CD4-positive, alpha-beta T cell treated with Interleukin-2 at 100 ng/mL for 4 hours (primary cell): Measurements from ENCODE around the gene TMED4.

Experiments used
- DNase-seq: peaks from one replicate; pipeline ENCODE4 v3.0.0-alpha.2; 2020; ENCODE audit warnings: low spot score

TMED4 gene

DNA sequence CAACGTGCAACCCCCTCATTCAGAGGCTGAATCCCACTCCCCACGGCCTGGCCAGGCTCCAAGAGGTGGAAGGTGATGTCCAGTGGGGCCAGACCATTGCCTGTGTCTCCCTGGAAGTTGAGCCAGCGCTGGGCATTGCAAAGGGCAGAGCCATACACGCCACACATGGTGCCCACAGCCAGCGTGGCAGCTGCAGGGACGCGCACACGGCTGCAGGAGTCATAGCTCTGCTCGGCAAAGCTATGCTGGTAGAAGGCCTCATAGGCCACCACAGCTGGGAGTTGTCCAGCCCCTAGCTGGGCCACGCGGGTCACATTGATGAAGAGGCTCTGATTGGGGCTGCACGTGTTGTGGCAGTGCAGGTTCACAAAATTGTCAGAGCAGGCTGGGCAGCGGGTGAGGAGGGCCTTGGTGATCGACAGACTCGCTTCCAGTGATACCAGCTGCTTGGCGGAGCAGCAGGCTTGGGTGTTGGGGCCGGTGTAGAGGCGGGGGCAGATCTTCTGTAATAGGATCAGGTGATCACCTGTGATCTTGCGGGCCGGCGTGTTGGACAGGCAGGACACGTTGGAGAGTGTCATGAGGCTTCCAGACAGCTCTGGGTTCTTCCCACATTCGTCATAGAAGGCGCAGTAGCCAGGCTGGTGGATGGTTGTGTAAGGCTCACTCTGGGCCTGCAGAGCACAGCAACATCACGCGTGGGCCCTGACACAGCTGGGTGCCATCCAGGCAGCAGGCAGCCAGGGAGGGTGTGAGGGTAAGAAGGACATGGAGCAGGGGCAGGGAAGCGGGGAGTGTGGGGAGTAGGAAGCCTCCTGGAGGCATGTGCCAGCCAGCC, 42.1 kb downstream of the TMED4 start:
- DNase-seq = no peak

DNA sequence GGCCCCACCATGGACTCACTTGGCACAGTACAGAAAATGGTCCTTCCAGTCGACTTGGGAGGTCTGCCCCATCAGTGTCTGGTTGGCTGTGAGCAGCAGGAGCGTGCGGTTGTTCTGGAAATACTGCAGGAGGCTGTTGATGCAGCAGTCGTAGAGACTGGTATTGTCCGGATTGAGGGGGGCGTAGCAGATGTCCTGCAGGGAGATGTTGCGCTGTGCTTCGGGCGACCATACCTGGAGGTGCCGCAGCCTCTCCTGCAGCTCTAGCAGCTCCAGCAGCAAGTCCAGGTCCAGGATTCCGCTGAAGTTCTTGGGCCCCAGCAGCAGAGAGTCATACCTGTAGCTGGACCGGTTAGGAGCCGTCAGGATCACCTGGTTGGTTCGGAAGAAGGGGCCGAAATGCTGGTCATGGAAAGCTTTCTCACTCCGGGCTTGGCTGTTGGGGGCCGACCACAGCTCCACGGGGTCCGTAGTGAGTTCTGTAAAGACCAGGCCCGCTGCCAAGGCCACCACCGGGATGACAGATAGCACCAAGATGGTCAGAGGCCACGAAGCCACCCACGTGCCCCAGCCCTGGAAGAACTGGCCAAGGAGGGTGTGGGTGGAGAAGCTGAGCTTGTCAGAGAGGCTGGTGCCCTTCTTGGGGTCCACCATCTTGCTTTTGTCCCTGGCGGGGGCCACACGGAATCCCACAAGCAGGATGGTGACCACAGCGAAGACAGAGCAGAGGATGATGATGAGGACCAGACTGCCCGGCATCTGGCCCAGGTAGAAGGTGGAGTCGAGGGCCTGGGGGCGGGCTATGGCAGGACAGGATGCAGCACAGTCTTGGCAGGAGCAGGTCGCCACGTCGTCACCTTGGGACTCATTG, 43.0 kb downstream of the TMED4 start:
- DNase-seq = no peak

DNA sequence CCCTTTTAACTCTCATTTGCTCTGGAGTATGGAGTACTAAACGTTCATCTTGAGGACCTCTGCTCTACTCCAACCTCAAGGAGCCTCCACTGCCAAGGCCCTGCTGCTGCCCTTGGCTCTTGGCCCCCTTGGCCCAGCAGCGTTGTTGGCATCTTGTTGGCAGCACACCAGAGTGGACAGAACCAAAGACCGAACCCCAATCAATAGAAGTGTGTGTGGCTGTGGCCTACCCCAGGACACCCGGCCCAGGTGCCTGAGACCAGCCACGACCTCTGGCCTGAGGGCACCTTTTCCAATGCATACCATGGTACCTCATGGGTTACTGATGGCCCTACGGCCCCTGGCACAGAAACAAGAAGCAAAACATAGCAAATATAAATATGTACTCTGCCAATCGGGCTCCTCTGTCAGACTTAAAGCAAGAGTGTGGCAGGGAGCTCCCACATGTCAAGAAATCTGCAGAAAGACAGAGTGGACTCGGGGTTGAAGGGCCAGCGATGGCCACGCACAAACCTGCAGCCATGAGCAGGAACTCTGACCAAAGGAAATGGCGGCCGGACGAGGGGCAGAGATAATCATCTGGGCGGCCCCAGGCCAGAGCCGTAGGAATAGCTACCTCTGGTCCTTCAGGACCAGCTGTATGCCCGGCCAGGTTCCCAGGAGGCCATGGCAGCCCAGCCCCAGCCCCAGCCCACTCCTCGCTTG, 43.8 kb downstream of the TMED4 start:
- no peak for DNase-seq

DNA sequence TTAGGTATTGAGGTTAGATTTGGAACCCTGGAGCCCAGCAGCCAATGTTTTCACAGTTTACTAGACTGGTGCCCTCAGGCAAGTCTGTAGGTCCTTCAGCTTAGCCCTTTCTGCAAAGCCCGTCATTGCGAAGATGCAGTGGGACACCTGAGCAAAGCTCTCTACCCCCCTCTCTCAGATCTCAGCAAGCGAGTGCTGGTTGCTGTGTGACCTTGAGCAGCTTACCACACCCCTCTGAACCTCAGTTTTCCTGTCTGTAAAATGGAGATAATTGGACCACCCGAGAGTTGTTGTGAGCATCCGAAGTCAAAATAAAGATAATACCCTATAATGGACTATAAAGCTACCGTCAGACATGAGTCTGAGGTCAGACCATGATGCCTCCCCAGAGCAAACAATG, 44.6 kb downstream of the TMED4 start:
- no peak for DNase-seq

DNA sequence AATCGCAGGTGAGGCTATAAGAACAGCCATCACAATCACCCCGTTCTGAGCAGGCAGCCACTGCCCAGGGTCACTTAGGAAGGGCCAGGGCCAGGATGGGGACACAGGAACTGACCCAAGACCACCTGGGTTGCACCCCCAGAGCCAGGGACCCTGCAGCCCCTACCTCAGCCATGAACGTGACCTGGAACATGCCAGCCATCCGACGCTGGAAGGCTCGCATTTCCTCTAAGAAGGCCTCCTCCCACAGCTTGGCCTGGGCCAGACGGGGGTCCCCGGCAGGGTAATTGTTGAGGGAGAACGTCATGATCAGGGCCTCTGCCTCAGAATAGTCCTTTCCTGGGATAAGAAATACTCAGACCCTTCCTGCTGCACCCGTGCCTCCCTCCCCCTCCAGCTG, 45.9 kb downstream of the TMED4 start:
- no peak for DNase-seq

DNA sequence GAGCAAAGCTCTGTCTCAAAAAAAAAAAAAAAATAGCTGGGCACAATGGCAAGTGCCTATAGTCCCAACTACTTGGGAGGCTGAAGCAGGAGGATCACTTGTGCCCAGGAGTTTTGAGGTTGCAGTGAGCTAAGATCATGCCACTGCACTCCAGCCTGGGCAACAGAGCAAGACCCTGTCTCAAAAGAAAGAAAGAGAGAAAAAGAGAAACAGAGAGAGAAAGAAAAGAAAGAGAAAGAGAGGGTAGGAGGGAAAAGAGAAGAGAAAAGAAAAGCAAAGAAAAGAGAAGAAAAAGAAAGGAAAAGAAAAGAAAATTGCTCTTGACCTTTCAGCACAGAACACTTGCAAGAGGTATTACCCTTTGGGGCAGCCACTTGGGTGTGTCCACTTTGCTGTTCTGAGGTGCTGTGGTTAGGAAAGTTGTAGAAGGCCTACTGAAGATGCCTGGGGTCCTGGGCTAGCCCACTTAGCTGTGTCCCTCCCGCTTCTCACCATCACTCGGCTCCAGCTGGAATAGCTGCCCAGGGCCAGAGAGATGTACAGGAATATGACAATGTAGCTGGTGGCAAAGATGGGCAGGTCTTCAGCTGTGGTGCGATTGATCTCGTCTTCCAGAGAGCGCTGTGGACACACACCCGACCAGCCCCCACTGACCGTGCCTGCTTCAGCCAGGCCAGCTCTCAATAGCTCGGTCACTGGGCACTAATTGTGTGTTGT, 46.5 kb downstream of the TMED4 start:
- no peak for DNase-seq

DNA sequence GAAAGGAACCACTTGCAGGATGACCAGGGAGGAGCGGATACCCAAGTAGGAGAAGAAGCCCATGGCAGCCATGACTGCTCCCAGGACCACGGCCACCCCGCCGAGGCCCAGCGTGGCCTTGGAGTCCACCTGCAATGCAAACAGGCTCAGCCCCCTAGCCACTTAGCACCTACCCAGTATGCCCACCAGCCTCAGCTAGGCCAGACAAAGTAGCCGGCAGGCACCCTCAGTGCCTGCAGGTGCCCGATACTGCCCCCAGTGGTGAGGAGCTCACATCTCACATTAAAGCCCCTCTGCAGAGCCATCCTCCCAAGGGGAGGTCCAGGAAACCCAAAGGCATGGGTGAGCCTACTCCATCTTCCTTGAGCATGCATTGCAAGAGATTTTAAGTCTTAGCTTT, 47.5 kb downstream of the TMED4 start:
- DNase-seq = peak; percentile 43

DNA sequence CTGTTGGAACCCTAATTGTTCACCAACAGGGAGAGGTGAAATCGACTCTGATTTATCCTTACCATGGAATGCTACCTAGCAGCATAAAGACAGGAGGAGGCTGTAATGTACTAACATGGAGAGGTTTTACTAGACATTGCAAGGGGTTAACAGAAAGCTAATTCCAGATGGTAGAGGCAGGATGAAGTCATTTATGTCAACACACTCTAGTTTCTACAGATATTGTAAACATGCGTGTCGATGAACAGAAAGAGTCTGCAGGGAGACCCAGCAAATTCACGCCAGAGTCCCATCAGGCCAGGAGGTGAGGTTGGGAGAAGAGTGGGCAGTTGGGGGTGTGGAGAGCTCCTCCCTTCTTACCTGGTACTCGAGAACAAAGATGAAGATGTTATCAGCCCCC, 47.9 kb downstream of the TMED4 start:
- no peak for DNase-seq

DNA sequence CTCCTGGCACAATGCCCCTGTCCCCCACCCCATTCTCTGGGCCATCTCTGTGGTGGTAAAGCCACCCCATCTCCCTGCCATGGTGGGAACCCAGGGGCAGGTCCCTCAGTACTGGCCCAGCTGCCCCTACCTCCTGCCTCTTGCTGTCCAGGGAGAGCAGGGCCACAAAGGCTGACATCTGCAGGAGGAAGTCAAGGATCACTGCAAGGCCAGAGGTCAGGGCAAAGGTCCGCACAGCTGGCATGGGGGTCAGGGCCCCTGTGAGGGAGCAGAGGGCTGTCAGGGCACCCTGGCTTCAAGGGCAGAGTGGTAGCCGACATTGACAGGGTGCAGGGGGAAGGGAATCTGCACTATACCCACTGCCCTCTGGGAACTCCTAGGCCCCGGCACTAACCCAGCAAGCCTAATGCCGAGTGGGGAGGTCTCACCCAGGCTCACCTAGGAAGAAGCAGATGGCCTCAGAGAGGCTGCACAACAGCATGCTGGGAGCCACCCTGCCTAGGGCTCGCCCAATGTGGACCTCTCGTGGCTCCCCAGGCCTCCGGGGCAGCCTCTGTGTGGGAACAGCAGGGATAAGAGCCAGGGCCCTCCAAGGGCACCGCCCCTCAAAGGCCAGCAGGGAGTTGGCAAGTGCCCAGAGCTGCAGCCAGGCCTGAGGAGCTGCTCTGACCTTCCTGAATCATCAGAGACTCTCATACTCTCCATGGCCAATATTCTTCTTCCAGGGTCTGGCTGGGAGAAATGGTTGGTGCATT, 48.6 kb downstream of the TMED4 start:
- DNase-seq = no peak

DNA sequence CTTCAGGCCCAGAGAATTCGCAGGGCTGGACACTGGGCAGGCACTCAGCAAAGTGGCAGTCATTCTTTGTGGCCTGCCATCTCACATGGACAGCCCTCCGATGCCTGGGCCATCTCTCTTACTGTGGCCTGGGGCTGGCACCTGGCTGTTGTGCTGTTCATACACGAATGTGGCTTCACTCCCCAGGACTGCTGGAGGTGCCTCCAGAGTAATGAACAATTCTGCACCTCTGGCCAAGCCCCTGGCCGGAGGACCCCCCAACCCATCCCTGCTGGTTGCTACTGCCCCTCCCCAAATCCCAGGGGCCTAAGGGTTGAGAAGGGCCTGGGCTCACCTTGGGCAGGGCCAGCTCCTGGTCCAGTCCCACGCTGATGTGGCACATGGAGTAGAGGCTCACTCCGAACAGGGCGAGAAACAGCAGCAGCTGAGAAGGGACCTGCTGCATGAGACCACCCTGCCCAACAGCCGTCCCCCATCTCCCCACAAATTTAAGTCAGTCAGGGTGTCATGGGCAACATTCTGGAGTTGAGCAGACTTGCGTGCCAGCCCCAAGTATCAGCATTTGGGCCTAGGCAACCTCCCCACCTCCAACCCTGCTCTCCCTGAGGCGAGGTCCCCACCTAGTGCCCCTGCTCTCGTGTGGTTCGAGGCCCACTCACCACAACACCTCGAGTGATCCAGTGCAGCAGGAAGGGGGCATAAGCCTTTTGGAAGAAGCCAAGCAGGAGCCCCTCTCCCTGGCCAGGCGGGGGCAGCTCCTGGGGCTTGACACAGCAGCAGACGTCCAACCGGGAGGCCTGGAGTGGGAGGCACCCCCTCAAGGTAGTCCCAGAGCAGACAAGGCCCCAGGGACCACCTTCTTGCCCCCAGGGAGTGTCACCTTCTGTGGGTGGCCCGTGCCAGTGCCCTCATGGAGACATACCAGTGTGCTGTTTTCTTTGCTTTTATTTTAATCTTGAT, 50.3 kb downstream of the TMED4 start:
- no peak for DNase-seq

DNA sequence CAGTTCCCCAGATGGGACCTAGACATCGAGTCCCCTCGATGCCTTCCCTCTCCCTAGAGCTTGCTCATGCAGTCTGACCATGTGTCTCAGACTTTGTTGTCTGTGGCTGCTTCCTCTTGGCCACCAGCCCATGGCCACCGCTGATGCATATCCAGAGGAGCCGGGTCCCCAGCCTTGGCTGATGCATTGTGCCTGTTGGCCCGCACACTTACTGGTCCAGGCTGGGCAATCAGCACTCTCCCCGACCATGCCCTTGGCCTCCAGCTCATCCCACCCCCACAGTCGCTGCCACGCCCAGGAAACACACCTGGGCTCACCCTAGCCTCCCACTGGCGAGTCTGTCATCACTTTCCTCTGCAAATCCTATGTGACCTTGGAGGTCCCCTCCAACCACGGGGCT, 51.0 kb downstream of the TMED4 start:
- no peak for DNase-seq
